ENCODE measurements around the gene FAF1. TPM values are rescaled to one million over a fixed set of nuclear protein-coding genes. Genes with fewer than 3 reads are reported as not detected.

Gene FAF1
- total and polyA plus RNA-seq, 9 of the 15 experiments (the other 6 are each of a cell fraction or from before 2014, with no cell fraction given): 48.7 to 225 (median 118) TPM

DNA sequence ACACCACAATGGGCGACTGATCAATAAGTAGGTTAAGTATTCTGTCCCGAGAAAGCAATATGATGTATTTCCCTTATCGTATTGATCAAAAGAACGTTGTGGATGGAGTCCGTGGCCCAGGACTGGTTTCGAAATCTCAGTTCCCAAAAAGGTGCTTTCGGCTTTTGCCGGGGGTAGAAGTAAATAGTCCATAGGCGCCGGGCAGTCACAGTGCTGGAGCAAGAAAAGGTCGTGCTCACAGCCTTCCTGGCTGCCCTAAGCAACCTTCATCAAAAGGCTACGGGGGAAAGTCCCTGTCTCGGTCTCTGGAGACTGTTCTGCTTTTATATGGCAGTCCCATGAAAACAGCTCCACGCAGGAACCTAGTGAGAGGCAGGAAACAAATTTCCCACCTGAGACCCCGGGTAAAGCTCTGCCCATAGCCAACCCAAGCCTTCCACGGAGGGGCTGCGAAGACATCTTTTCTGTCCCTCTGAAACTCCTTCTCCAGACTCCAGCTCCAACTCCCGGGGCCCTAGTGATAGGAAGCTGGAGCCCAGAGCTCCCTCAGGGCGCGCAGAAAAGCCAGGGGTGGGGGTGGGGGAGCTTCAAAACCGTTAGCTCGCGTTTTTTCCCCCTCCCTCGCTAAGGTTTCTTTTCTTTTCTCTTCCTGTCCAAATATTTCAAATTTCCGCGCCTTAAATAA, 17.0 kb upstream of the FAF1 start (continued):
- TF ChIP-seq CEBPZ (IDR thresholded peaks at IDR 0.05; ENCODE audit: borderline replicate concordance, low read depth, low read length) (no peak), EGR1 (conservative IDR thresholded peaks at IDR 0.05) (peak; percentile 26; the same call in 1 of the 2 replicates), NEUROD1 (IDR thresholded peaks at IDR 0.05; ENCODE audit: borderline replicate concordance, low read depth, low read length, partially characterized antibody) (no peak), ZNF717 (CRISPR knock-in tag; IDR thresholded peaks at IDR 0.05) (no peak), ZNF197 (CRISPR knock-in tag; IDR thresholded peaks at IDR 0.05; ENCODE audit: low read depth) (no peak), FOXK1 (CRISPR knock-in tag; IDR thresholded peaks at IDR 0.05; ENCODE audit: borderline replicate concordance) (no peak), SREBF1 (IDR thresholded peaks at IDR 0.05; ENCODE audit: borderline replicate concordance, low read depth, low read length) (no peak), ZFPM2 (CRISPR knock-in tag; IDR thresholded peaks at IDR 0.05) (no peak), ZNF655 (CRISPR knock-in tag; IDR thresholded peaks at IDR 0.05) (no peak), CUX1 (CRISPR knock-in tag; IDR thresholded peaks at IDR 0.05) (peak; percentile 59; the same call in 1 of the 2 replicates), CAMTA2 (CRISPR knock-in tag; conservative IDR thresholded peaks at IDR 0.05) (no peak), ZC3H11A (IDR thresholded peaks at IDR 0.05; ENCODE audit: low read depth, low read length) (no peak)
- TF ChIP-seq, protein P1, sequence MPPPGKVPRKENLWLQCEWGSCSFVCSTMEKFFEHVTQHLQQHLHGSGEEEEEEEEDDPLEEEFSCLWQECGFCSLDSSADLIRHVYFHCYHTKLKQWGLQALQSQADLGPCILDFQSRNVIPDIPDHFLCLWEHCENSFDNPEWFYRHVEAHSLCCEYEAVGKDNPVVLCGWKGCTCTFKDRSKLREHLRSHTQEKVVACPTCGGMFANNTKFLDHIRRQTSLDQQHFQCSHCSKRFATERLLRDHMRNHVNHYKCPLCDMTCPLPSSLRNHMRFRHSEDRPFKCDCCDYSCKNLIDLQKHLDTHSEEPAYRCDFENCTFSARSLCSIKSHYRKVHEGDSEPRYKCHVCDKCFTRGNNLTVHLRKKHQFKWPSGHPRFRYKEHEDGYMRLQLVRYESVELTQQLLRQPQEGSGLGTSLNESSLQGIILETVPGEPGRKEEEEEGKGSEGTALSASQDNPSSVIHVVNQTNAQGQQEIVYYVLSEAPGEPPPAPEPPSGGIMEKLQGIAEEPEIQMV (tag; conservative IDR thresholded peaks at IDR 0.05; ENCODE audit: low read depth): no peak
- TF ChIP-seq, protein P2, sequence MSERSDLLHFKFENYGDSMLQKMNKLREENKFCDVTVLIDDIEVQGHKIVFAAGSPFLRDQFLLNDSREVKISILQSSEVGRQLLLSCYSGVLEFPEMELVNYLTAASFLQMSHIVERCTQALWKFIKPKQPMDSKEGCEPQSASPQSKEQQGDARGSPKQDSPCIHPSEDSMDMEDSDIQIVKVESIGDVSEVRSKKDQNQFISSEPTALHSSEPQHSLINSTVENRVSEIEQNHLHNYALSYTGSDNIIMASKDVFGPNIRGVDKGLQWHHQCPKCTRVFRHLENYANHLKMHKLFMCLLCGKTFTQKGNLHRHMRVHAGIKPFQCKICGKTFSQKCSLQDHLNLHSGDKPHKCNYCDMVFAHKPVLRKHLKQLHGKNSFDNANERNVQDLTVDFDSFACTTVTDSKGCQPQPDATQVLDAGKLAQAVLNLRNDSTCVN (CRISPR knock-in tag; IDR thresholded peaks at IDR 0.05): 0 out of 2 replicates have a peak, but pooled peaks have one; percentile 13

Measured in K562 (cell line).